ENCODE measurements around the gene MEGF11.

- TF ChIP-seq CTCF (IDR thresholded peaks at IDR 0.05; ENCODE audit: insufficient read depth, low read length, poor library complexity, severe bottlenecking), result no peak
- TF ChIP-seq EZH2phosphoT487 (conservative IDR thresholded peaks at IDR 0.05; ENCODE audit: low read length), result no peak
These were observed 401.6 kb downstream of the MEGF11 start for GRCh38 chr15:65851981-65852380.
